B cell (primary cell): ENCODE measurements around the gene DMXL2. TPM values are rescaled to one million over a fixed set of nuclear protein-coding genes. Genes with fewer than 3 reads are reported as not detected.

Experiments
- ATAC-seq: fragments of 200-7000 bp; cut with Tn5 transposase; one replicate; pipeline ENCODE4 v1.10.0; 2021; ENCODE audit warnings: low read depth, mild to moderate bottlenecking, moderate number of reproducible peaks, moderate library complexity
- CTCF ChIA-PET: fragments of 350-600 bp; sonication (Branson Sonifier 250); formaldehyde crosslinking; loops from one replicate; lab custom pipeline; 2021; ENCODE audit warnings: antibody characterized with exemption, inconsistent platforms; lab: Charles Lee
- POLR2A ChIA-PET: fragments of 350-600 bp; sonication (Branson Sonifier 250); formaldehyde crosslinking; loops from one replicate; lab custom pipeline; 2021; ENCODE audit warnings: antibody characterized with exemption; lab: Charles Lee
- DNase-seq: peaks from one replicate; pipeline ENCODE4 v3.0.0; 2013
- H2AFZ ChIP-seq: 2 replicates; pipeline ENCODE4 v1.6.1; 2012; ENCODE audit warnings: mild to moderate bottlenecking, low read depth, low read length; ENCODE audit not compliant: insufficient read depth, poor library complexity, severe bottlenecking
- H3K27ac ChIP-seq, 2 donors: 1 replicate in 1 of 2; 2 replicates in 1 of 2; pipeline ENCODE4 v1.5.1; 2012 to 2013; ENCODE audit warnings: low read length in 2 of 2, mild to moderate bottlenecking in 2 of 2, moderate library complexity in 1 of 2
- H3K27me3 ChIP-seq, 4 experiments: fragments of 200-600 bp in 1 of 4; sonication (generic) in 1 of 4; replicated peaks in 1 of 4; 1 replicate in 2 of 4; 2 replicates in 2 of 4; pipeline versions ENCODE4 v1.6.1 to v1.7.0; 2013 to 2016; ENCODE audit warnings: low read length in 3 of 4, mild to moderate bottlenecking in 2 of 4, mixed read lengths in 1 of 4, moderate library complexity in 1 of 4; ENCODE audit not compliant: insufficient read depth in 4 of 4, control insufficient read depth in 3 of 4; ENCODE audit errors: control extremely low read depth in 1 of 4
- H3K36me3 ChIP-seq, 2 experiments: replicated peaks in 1 of 2; 1 replicate in 1 of 2; 2 replicates in 1 of 2; pipeline versions ENCODE4 v1.6.1 to v1.7.1; 2013; ENCODE audit warnings: low read length in 1 of 2; ENCODE audit not compliant: insufficient read depth in 2 of 2, control insufficient read depth in 1 of 2; ENCODE audit errors: control extremely low read depth in 1 of 2, extremely low read depth in 1 of 2
- H3K4me1 ChIP-seq, 2 donors: fragments of 200-600 bp in 1 of 2; sonication (generic) in 1 of 2; 1 replicate in 1 of 2; 2 replicates in 1 of 2; pipeline versions ENCODE4 v1.5.1 to v1.6.1; 2013 to 2017; ENCODE audit warnings: low read length in 2 of 2; ENCODE audit not compliant: control insufficient read depth in 2 of 2, insufficient read depth in 2 of 2
- H3K4me2 ChIP-seq: replicated peaks from 2 replicates; pipeline ENCODE3; 2012; ENCODE audit warnings: mild to moderate bottlenecking, low read depth, low read length; ENCODE audit not compliant: poor library complexity, severe bottlenecking
- H3K4me3 ChIP-seq, 5 experiments: fragments of 200-600 bp in 1 of 5; sonication (generic) in 1 of 5; 1 replicate in 3 of 5; 2 replicates in 2 of 5; pipeline versions ENCODE4 v1.5.1 to v1.7.0; 2011 to 2016; ENCODE audit warnings: low read length in 4 of 5, mild to moderate bottlenecking in 4 of 5, low read depth in 2 of 5, control low read depth in 1 of 5, moderate library complexity in 1 of 5; ENCODE audit not compliant: insufficient read depth in 1 of 5; ENCODE audit errors: control extremely low read depth in 1 of 5, extremely low read depth in 1 of 5
- H3K79me2 ChIP-seq: fragments of 200-600 bp; sonication (generic); one replicate; pipeline ENCODE4 v1.6.0; 2016; ENCODE audit warnings: low read length; ENCODE audit not compliant: control insufficient read depth, insufficient read depth
- H3K9ac ChIP-seq: fragments of 200-600 bp; sonication (generic); 2 replicates; pipeline ENCODE4 v1.6.1; 2017; ENCODE audit warnings: mild to moderate bottlenecking, low read length, moderate library complexity
- H3K9me3 ChIP-seq, 3 donors: one replicate each; pipeline versions ENCODE4 v1.6.1 to v1.7.1; 2013; ENCODE audit warnings: low read length in 2 of 3; ENCODE audit not compliant: control insufficient read depth in 2 of 3, insufficient read depth in 1 of 3; ENCODE audit errors: control extremely low read depth in 1 of 3
- H4K20me1 ChIP-seq: 2 replicates; pipeline ENCODE4 v1.6.0; 2012; ENCODE audit warnings: mild to moderate bottlenecking, low read length; ENCODE audit not compliant: insufficient read depth, control insufficient read depth, poor library complexity, severe bottlenecking
- H3K27ac Mint-ChIP-seq: one replicate; pipeline ENCODE4 v1.8.0; 2021; ENCODE audit warnings: mixed read lengths
- H3K27me3 Mint-ChIP-seq: one replicate; pipeline ENCODE4 v1.8.0; 2021; ENCODE audit warnings: mixed read lengths
- H3K4me1 Mint-ChIP-seq: one replicate; pipeline ENCODE4 v1.8.0; 2021; ENCODE audit warnings: mixed read lengths
- H3K4me3 Mint-ChIP-seq: one replicate; pipeline ENCODE4 v1.8.0; 2021; ENCODE audit warnings: mixed read lengths
- H3K9me3 Mint-ChIP-seq: one replicate; pipeline ENCODE4 v1.8.0; 2022; ENCODE audit warnings: mixed read lengths; ENCODE audit not compliant: insufficient read depth
- EZH2 ChIP-seq: IDR thresholded peaks from 2 replicates; pipeline ENCODE4 v1.6.1; 2012; ENCODE audit warnings: borderline replicate concordance, low read depth, mild to moderate bottlenecking, moderate library complexity, low read length; ENCODE audit not compliant: insufficient read depth, poor library complexity, severe bottlenecking
- WGBS: methylation state at CpG from one replicate; pipeline ENCODE4 v1.1.5; 2013; ENCODE audit warnings: missing lambda C conversion rate; ENCODE audit not compliant: insufficient coverage; 5-methylcytosine and 5-hydroxymethylcytosine counted together
- intact Hi-C: fragments of 100-400 bp; cut with micrococcal nuclease; formaldehyde crosslinking; loops from one replicate; pipeline ENCODE4 v1.10.0; 2022
- polyA plus RNA-seq: library from polyadenylated mRNA; depleted of rRNA; stranded (reverse); fragments of >200 nt; gene quantifications from 2 replicates; pipeline ENCODE4 v1.2.3, GENCODE V29; 2012
- total RNA-seq, 2 donors: library from RNA; stranded (reverse); fragments of 120-200 nt in 1 of 2; gene quantifications; 1 replicate in 1 of 2; 2 replicates in 1 of 2; pipeline versions ENCODE4 v1.2.3 to v1.2.4, GENCODE V29; 2013 to 2022
- TF ChIP-seq, protein P1 (sequence below): fragments of 200-600 bp; IDR thresholded peaks from one replicate; pipeline ENCODE4 v1.8.0; 2022; ENCODE audit warnings: antibody characterized with exemption, mild to moderate bottlenecking

The DMXL2 gene
- total and polyA plus RNA-seq, 2 donors (not counting 1 experiment from before 2014, with no cell fraction given) = 1.4 to 5.6 TPM

DNA sequence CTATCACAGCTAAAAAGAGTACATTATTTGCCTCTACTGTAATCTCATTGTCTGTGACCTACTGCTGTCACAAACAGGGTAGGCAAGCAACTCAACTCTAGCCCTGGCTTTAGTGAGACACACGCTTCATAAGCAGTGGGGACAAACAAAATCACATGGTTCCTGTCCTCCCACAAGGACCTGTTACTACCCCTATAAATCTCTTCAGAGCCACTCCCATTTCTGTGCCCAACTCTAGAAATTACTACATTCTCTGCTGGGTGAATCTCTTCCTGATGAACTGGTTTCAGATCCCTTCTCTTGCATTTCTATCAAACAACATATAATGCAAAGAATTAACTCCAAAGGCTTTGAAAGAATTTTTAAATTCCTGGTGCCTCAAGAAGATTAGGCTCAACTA, 117.3 kb downstream of the DMXL2 start:
- TF ChIP-seq EZH2 = no peak
- TF ChIP-seq, protein P1, sequence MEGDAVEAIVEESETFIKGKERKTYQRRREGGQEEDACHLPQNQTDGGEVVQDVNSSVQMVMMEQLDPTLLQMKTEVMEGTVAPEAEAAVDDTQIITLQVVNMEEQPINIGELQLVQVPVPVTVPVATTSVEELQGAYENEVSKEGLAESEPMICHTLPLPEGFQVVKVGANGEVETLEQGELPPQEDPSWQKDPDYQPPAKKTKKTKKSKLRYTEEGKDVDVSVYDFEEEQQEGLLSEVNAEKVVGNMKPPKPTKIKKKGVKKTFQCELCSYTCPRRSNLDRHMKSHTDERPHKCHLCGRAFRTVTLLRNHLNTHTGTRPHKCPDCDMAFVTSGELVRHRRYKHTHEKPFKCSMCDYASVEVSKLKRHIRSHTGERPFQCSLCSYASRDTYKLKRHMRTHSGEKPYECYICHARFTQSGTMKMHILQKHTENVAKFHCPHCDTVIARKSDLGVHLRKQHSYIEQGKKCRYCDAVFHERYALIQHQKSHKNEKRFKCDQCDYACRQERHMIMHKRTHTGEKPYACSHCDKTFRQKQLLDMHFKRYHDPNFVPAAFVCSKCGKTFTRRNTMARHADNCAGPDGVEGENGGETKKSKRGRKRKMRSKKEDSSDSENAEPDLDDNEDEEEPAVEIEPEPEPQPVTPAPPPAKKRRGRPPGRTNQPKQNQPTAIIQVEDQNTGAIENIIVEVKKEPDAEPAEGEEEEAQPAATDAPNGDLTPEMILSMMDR = no peak
- no peaks in the 10 kb centered on the region for H3K4me1 Mint-ChIP-seq
- Histone ChIP-seq H3K4me3 (no peak overlapping the region), H3K4me1 (no peaks in the 10 kb centered on the region), H2AFZ (no peak overlapping the region), H3K9ac (no peak overlapping the region), H3K27me3 (no peaks in the 10 kb centered on the region), H3K9me3 (no peaks in the 10 kb centered on the region), H4K20me1 (no peaks in the 10 kb centered on the region), H3K36me3 (no peaks in the 10 kb centered on the region), H3K4me2 (no peak overlapping the region), H3K79me2 (no peaks in the 10 kb centered on the region), H3K27ac (no peak overlapping the region)
- ChIA-PET POLR2A (no interaction called here), CTCF (no interaction called here)
- ATAC-seq (no peak), DNase-seq (no peak)
- H3K27ac Mint-ChIP-seq = no peak overlapping the region
- no peaks in the 10 kb centered on the region for H3K27me3 Mint-ChIP-seq
- H3K9me3 Mint-ChIP-seq = peaks cover 2% of the 10 kb centered on the region
- 90% methylated on average over 1 of the region's 1 CpG for WGBS
- H3K4me3 Mint-ChIP-seq = no peak overlapping the region
- intact Hi-C loops = no loop called here

DNA sequence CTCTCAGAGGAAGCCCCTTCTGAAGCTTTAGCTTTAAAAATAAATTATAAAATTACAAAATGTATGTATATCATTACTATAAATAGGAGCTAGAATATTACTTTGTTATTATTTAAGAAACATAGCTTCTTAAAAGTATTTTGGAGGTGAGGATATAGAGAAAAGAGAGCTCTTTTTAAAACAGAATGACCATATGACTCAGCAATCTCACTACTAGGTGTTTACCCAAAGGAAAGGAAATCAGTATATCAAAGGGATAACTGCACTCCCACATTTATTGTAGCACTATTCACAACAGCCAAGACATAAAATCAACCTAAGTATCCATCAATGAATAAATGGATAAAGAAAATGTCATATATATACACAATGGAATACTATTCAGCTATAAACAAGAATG, 119.6 kb downstream of the DMXL2 start:
- no peaks in the 10 kb centered on the region for H3K27me3 Mint-ChIP-seq
- no peaks in the 10 kb centered on the region for H4K20me1 ChIP-seq
- no peak overlapping the region for H2AFZ ChIP-seq
- TF ChIP-seq, protein P1 = no peak
- TF ChIP-seq EZH2 = no peak
- H3K4me1 Mint-ChIP-seq = no peaks in the 10 kb centered on the region
- no peak overlapping the region for H3K27ac Mint-ChIP-seq
- POLR2A ChIA-PET = no interaction called here
- no peak overlapping the region for H3K4me3 ChIP-seq
- no peaks in the 10 kb centered on the region for H3K4me1 ChIP-seq
- CTCF ChIA-PET = interaction anchor here (1.4 kb wide), 1 partner anchor 340 kb away, joined by 4 read pairs; no protein-coding TSS in a partner anchor
- no peaks in the 10 kb centered on the region for H3K79me2 ChIP-seq
- DNase-seq (no peak), ATAC-seq (no peak)
- H3K4me2 ChIP-seq = no peak overlapping the region
- H3K9me3 ChIP-seq = no peaks in the 10 kb centered on the region
- no peak overlapping the region for H3K27ac ChIP-seq
- H3K4me3 Mint-ChIP-seq = no peak overlapping the region
- no peak overlapping the region for H3K9ac ChIP-seq
- intact Hi-C loops = no loop called here
- no peaks in the 10 kb centered on the region for H3K9me3 Mint-ChIP-seq
- no peaks in the 10 kb centered on the region for H3K36me3 ChIP-seq
- no peaks in the 10 kb centered on the region for H3K27me3 ChIP-seq
